PFSK-1 (cell line): Measurements from ENCODE around the gene SWAP70.

Source experiments
- FOXP2 ChIP-seq: optimal IDR thresholded peaks from 2 replicates; pipeline ENCODE3; 2011; ENCODE audit warnings: borderline replicate concordance, control low read depth, inconsistent platforms; ENCODE audit not compliant: insufficient read depth; ENCODE audit errors: extremely low read length, extremely low read depth
- POLR2AphosphoS5 ChIP-seq: IDR thresholded peaks from 2 replicates; pipeline ENCODE4 v1.6.1; 2012; ENCODE audit warnings: low read depth, mild to moderate bottlenecking, control low read depth, low read length, moderate library complexity
- REST ChIP-seq, 2 experiments: IDR thresholded peaks; 2 replicates each; pipeline versions ENCODE4 v1.6.1 to v1.8.0; 2011 to 2012; ENCODE audit warnings: low read depth in 2 of 2, low read length in 2 of 2, control low read depth in 1 of 2, inconsistent platforms in 1 of 2, mild to moderate bottlenecking in 1 of 2, moderate library complexity in 1 of 2; ENCODE audit not compliant: insufficient read depth in 1 of 2
- SIN3A ChIP-seq: IDR thresholded peaks from 2 replicates; pipeline ENCODE4 v1.6.1; 2012; ENCODE audit warnings: mild to moderate bottlenecking, low read length, moderate library complexity, borderline replicate concordance; ENCODE audit not compliant: insufficient read depth
- TAF1 ChIP-seq: IDR thresholded peaks from 2 replicates; pipeline ENCODE4 v1.6.1; 2012; ENCODE audit warnings: low read length, control low read depth, borderline replicate concordance; ENCODE audit not compliant: insufficient read depth

The SWAP70 gene

GRCh38 chr11:9762531-9762930 is 98.7 kb downstream of the SWAP70 start:
- no peak for TF ChIP-seq TAF1
- no peak for TF ChIP-seq FOXP2
- TF ChIP-seq POLR2AphosphoS5: no peak
- TF ChIP-seq SIN3A: no peak
- no peak for TF ChIP-seq REST (IDR thresholded peaks at IDR 0.05; ENCODE audit: insufficient read depth in 1 of 2, low read depth in 2 of 2, low read length in 2 of 2)

- TF ChIP-seq POLR2AphosphoS5: no peak
- no peak for TF ChIP-seq TAF1
- no peak for TF ChIP-seq REST (IDR thresholded peaks at IDR 0.05; ENCODE audit: insufficient read depth in 1 of 2, low read depth in 2 of 2, low read length in 2 of 2)
- no peak for TF ChIP-seq SIN3A
- TF ChIP-seq FOXP2: no peak
Observed at GRCh38 chr11:9763301-9763700, 99.4 kb downstream of the SWAP70 start.

- no peak for TF ChIP-seq TAF1
- no peak for TF ChIP-seq SIN3A
- TF ChIP-seq FOXP2: no peak
- TF ChIP-seq POLR2AphosphoS5: no peak
- TF ChIP-seq REST (IDR thresholded peaks at IDR 0.05; ENCODE audit: insufficient read depth in 1 of 2, low read depth in 2 of 2, low read length in 2 of 2): no peak
Observed at GRCh38 chr11:9765320-9766101, 101.6 kb downstream of the SWAP70 start.

- TF ChIP-seq SIN3A: no peak
- no peak for TF ChIP-seq TAF1
Observed at GRCh38 chr11:9769621-9770020, 105.7 kb downstream of the SWAP70 start.

GRCh38 chr11:9771071-9771511 is 107.2 kb downstream of the SWAP70 start:
- TF ChIP-seq TAF1 (no peak), FOXP2 (no peak), POLR2AphosphoS5 (no peak), SIN3A (no peak), REST (IDR thresholded peaks at IDR 0.05; ENCODE audit: insufficient read depth in 1 of 2, low read depth in 2 of 2, low read length in 2 of 2) (no peak)
